HG02642 (cell line): Measurements from ENCODE around the gene AARS2.
"Not testable (repeated sequence)": the region's sequence is repeated elsewhere in the genome, so short reads cannot be mapped to it uniquely, and the experiment has no call there.

Experiments used
- ATAC-seq: cut with Tn5 transposase; IDR thresholded peaks from one replicate; pipeline ENCODE4 v1.9.1; 2021; ENCODE audit warnings: mild to moderate bottlenecking; ENCODE audit not compliant: unreplicated experiment, poor library complexity

Gene AARS2

DNA sequence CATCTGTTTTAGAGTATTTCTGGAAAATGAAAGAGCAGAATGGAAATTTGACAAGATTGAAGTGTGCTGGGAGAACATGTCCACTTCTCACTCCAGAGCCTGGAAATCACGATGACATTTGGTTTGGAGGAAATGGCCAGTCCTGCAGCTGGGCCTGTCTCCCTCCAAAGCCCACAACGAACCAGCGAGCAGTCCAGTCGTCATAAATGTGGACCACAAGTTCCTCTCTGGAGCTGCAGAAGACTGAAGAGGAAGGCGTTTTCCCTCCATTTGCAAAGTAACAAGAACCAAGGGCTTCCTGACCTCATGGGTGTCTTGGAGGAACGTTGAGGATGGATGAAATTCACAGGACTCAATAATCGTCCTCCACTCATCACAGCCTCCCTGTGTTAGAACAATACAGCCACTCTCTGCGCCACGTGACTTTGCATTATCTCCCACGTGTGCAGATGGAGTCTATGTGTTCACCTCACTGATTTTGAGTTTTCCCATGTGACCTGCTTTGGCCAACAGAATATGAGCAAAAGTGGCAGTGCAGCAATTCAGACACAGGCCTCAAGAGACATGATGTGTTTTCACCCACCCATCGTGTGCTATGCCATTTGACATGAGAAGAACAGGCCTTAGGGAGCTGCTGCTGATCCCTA lies 20.2 kb upstream of the AARS2 start:
- ATAC-seq = no peak

DNA sequence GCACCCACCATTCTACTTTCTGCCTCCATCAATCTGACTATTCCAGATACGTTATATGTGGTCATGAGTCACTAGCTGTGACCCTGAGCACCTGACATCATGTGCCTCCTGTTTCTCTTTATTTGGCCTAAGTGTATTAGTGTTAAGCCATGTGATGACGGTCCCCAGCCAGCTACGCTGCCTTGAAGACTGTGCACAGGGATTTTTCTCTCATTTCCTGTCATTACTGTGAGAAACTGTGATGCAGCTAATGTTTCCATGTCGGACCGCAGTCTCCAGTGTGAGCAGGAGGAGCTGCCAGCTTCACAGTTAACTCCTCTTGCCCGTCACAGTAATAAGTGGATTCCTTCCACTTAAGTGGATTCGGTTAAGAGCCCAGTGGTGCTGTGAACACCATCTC lies 19.4 kb upstream of the AARS2 start:
- ATAC-seq = no peak

DNA sequence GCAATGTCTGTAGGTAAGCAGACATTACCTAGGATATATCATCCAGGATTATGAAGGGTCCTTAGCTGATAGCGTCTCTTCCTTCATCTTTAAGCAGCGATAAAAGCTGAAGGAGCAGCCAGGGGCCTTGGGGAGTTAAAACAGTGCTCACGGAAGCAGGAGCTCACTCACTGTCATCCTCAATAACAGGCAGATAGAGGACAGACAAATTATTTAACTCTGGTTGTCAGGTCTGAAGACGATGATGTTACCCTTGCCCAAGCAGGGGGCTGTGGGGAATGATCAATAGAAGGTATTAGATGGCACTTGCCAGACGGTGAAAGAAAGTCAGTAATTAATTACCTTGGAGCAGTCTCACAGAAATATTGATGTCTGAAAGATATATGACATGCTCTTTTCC lies 16.7 kb upstream of the AARS2 start:
- no peak for ATAC-seq

DNA sequence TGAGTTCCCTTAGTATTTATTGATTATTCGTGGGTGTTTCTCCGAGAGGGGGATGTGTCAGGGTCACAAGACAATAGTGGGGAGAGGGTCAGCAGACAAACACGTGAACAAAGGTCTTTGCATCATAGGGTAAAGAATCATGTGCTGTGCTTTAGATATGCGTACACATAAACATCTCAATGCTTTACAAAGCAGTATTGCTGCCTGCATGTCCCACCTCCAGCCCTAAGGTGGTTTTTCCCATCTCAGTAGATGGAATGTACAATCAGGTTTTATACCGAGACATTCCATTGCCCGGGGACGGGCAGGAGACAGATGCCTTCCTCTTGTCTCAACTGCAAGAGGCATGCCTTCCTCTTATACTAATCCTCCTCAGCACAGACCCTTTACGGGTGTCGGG lies 15.1 kb upstream of the AARS2 start:
- ATAC-seq = not testable (repeated sequence)

DNA sequence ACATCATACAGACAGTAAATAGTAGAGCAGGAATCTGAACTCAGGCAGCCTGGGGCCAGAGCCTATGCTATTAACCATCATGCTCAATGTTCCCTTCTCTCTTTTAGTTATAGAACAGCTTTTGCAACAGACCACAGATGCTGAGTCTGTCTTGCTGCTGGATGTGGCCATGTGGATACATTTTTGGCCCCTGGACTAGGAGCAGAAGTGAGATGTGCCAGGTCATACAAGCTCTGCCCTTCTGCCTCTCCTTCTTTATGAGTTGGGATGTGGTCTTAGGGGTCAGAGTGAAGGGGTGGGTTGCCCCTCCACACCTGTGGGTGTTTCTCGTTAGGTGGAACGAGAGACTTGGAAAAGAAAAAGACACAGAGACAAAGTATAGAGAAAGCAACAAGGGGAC lies 14.6 kb upstream of the AARS2 start:
- ATAC-seq = no peak

DNA sequence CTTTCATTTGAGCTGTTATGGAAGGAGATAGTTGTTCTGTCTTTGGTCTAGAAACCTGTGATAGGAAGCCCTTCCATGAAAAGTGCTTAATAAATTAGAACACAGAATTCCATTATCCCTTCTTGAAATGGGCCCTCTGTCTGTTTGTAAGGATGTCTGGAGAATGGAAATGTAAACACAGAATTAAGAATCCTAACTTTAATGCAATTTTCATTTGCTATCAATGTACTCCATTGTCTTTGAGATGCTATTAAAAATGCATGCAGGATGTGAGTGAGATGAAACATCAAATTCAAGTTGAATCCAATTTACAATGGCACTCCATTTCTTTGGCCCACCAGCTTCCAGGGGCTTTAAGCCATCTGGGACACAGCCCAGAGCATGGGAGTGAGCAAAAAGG lies 13.9 kb upstream of the AARS2 start:
- no peak for ATAC-seq

DNA sequence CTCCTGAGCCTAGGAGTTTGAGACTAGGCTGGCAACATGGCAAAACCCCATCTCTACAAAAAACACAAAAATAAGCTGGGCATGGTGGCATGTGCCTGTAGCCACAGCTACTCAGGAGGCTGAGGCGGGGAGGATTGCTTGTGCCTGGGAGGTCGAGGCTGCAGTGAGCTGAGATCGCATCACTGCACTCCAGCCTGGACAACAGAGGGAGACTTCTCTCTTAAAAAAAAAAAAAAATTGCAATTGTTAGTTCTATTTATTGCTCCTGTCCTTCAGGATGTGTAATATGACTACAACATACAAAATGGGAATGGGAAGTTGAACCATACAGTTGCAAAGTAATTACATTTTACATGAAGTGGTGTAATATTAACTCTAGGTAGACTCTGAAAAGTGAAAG lies 8.1 kb upstream of the AARS2 start:
- ATAC-seq = no peak

DNA sequence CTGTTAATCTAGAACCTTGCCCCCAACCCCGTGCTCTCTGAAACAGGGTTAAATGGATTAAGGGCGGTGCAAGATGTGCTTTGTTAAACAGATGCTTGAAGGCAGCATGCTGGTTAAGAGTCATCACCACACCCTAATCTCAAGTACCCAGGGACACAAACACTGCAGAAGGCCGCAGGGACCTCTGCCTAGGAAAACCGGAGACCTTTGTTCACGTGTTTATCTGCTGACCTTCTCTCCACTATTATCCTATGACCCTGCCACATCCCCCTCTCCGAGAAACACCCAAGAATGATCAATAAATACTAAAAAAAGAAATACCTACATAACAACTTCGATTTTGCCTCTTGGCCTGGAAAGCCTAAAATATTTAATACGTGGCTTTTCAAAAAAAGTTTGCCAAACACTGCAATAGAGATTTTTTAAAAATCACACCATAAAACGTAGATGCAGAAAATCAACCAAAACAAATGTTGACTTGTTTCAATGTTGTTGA lies 4.0 kb upstream of the AARS2 start:
- ATAC-seq = not testable (repeated sequence)

DNA sequence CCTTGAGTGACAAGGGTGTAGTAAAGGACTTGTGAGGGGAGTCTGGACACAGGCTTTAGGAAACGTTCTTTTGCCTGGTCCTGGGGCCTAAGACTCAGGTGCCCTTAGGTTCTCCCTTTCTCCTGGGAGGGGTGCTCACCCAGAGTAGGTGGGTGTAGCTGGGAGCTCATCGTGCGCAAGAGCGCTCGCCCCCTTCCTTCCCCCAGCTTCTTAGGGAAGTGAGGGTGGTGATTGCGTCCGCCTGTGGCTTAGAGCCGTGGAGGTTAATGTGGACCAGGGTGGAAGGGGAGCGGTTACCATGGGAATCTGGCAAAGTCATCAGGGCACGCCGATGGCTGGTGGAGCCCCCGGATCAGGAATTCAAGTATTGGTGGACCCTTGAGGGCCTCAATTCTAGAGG lies 3.3 kb upstream of the AARS2 start:
- no peak for ATAC-seq

DNA sequence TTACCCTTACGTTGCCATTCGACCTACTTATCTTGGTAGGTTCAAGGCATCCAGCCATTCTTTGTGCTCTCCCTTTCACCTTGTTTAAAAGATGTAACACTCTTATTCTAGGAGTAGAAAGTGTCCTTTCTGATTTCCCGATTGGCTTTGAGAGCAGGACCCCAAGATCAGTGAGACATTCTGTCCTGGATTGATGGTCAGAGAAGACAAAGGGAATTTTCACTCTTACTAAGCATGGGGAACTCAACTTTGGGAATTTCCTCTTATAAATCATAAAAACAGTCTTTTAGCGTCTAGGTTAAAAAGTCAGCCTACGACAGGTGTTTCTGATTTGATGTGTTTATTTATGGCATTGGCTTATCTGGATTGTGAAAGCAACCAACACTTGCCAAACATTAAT lies 2.8 kb upstream of the AARS2 start:
- ATAC-seq = no peak

DNA sequence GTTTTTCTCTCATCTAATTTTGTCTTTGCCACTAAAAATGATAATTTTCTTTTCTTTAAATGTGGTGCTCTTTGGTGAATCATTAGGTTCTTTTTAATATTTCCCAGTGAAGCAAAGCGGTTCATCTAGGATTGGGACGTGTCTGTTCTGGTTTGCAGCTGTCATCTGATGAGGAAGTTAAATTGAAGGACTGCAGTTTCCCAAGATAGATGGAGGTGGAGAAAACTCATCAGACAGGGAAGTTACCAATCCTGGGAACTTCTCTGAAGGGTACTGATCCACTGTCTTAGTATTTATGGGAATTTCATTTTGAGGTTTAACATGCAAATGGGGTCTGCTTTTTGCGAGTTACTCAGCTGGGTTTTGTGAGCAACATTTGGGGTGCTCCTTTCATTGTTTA lies 2.4 kb upstream of the AARS2 start:
- ATAC-seq = no peak

DNA sequence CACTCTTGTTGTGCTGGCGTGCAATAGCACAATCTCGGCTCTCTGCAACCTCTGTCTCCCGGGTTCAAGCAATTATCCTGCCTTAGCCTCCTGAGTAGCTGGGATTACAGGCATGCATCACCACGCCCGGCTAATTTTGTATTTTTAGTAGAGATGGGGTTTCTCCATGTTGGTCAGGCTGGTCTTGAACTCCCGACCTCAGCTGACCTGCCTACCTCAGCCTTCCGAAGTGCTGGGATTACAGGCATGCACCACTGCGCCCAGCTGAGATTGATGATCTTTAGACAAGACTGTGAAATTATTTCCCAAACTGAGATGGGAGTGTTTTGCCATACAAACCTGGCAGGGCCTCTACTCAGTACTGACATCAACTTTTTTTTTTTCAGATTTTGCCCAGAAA lies 1.5 kb upstream of the AARS2 start:
- not testable (repeated sequence) for ATAC-seq

DNA sequence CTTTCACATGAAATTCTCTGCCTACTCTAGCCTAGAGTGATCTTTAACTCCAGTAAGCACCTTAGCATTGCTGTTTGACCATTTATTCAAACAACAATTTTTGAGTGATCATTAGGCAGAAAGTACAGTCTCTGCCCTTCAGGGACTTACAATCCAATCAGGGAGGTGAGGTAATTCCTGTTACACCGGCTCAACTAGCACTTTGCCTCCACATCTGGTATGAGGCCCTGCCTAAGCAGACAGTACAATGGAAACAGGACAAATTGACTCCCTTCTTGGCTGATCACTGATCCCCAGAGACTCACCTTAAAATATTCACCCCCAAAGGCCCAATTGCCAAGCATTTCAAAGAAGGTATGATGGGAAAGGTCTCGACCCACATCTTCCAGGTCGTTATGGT lies 1.4 kb downstream of the AARS2 start:
- ATAC-seq = no peak

DNA sequence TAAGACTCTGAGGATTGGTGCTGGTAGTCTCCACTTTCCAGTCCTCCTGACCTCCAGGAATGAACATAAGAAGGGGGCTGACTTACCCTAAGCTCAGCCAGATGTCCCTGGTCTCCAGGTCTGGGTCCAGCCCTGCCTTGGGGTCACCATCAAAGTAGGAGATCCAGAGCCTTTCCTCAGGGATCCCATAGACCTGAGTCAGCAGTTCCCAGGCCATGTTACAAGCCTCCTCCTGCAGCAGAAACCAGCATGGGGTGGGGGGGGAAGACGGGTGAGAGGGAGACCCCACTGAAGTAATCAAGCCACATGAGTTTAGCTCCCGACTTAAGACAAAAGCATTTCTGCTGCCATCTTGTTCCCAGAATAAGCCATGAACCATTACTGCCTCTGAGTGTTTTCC lies 1.8 kb downstream of the AARS2 start:
- no peak for ATAC-seq

DNA sequence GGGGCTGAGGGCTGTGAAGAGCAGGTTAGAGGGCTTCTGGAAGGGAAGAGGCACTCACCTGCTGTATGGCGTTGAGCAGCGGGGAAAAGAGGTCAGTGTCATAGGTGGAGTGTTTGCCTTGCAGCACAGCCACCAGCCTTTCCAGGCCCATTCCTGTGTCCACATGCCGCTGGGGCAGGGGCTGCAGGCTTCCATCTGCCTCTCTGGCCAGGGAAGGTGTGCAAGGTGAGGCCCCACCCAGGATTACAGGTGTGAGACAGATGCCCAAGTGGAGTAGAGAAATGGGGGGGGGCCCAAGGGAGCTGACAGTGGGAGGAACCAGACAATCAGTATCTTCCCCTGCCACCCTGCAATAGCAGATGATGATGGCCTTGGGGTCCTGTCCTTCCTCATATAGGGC lies 2.9 kb downstream of the AARS2 start:
- no peak for ATAC-seq

DNA sequence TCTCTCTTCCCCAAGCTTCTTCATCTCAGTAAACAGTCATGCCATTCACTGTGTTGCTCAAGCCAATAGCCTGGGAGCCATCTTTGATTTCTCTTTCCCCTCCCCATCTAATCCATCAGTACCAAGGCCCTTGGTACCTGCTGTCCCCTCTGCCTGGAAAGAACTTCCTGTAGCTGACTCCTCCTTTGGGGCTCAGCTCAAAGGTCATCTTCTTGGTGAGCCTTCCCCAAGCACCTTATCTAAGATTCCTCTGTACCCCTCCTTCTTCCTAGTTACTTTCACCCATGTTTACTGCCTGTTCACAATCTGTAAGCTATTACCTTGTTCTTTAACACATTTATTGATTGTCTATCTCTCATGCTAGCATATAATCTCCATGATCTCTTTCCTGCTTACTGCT lies 3.5 kb downstream of the AARS2 start:
- ATAC-seq = no peak

DNA sequence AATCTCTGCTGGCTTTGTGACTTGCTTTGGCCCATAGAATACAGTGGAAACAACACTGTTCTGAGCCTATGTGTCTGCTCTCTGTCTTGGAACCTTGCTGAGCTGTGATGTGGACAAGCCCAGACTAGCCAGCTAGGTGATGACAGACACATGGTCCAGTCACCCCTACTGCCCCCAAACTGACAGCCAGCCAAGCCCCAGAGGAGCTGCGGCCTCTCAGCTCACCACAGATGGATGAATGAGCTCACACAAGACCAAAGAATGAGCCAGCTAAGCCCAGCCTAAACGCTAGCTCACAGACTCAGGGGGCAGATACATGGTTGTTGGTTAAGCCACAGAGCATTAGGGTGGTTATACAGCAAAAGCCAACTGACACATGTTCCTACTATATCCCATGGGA lies 4.1 kb downstream of the AARS2 start:
- no peak for ATAC-seq

DNA sequence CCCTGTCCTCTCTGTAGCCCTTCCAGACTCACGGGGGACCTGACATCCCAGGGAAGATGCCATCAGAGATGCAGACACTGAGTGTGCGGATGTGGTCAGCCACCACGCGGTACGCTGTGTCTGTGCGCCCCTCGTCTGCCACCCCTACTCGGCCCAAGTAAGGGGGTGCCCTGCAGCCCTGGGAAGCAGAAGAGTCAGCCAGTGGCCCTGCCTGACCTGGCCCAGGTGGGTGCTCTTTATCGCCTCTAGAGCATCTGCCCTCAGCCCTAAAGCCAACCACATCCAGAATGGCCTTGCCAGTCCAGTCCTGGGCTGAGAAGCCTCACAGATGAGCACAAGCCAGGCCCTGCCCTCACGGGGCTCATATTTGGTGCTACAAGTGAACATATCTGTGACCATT lies 5.9 kb downstream of the AARS2 start:
- ATAC-seq = no peak

DNA sequence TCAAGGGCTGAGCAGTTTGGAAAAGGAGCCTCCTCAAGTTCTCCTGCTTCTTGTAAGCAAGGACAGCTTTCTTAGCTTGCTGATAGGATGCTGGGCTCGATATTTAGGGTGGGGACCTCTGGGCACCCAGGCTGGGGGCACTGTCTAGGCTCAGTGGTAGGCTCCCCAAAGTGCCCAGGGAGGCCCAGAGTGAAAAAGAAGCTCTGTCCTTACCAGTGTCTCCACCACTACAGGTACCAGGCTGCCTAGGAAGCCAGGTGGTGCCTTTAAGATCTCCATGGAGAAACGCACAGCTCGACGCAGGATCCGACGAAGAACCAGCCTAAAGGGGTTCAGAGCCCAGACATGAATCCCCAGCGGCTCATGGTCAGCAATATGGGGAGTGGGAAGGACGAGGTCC lies 6.4 kb downstream of the AARS2 start:
- no peak for ATAC-seq

DNA sequence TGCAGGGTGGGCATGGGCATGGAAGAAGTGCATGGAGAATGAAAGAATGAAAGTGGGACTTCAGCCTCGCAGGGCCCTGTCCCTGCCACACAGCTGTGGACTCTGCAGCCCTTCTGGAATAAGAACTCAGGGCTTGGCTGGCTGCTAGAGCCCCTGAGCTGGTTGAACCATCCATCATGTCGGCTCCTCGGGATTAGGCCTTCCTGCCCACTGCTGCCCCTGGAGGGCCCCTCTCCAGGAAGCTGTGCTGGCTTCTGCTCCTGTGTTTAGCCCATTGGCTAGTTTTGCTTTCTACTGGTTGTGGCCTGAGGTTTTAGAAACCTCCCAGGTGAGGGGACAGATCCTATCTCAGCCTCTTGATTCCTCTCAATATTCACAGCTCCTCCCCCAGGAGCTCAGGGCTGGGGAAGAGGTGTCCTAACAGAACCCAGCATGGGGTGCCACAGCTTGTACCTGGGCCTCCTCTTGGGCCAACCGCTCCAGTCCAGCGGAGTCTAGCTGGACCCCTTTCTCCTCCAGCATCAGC lies 7.9 kb downstream of the AARS2 start:
- ATAC-seq = no peak

DNA sequence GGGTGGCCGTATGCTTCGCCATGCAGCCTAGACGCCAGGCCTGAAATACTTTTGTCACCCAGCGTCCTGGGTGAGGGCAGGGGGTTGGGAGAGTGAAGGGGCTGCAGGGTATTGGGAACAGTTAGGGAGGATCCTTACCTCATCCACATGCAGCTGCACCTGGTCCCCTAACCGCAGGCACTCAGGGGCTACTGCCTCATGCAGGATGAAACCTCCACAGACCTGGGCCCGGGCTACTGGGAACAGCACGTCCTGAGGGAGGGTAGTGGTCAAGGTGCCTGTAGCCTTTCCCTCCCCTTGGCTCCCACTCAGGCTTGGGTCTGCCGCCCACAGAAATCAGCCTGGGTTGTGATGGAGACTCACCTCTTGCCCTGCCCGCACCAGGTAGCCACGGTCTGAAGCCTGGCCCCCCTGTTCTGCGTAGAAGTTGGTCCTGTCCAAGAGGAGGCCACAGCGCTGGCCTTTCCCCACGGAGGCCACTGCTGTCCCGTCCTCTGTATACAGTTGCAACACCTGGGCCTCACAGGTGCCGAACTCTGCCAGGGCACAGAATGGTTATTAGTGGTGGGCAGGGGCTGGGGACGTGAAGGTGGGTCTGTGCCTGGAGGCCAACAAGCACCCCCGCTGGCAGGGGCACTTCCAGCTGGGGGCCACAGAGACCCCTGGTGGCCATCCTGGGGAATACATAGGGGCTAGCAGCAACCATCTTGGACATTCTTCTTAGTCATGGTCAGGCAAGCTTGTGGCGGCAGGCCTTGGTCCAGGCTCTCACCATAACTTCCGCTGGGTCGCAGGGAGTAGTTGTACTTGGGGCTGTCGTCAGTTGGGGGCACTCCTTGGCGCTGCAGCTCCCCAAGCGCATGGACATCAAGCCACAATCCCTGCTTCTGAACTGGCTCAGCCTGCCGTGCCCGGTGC lies 8.6 kb downstream of the AARS2 start:
- peak; percentile 58 for ATAC-seq

DNA sequence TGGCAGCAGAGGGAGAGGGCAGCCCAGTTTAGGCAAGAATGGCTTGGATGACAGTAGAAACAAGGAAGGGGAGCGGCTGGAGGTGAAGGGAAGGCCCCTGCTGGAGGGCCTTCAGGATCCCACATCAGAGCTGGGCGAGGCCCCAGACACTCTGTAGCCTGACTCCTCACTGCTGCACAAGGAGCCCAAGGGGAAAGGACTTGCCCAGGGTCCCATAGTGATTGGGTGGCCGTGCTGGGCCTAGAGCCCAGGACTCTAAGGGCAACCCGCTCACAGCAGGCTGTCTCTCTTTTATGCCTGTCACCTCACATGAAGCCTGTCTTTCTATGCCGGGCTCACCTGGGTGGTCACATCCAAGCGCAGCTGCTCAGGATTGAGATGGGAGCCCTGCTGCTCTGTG lies 9.3 kb downstream of the AARS2 start:
- no peak for ATAC-seq
